ENCODE results near the gene XIRP1. TPM values are rescaled to one million over a fixed set of nuclear protein-coding genes. Genes with fewer than 3 reads are reported as not detected.

Gene XIRP1
- total and polyA plus RNA-seq, 5 donors, result 152 to 453 (median 195) TPM

DNA sequence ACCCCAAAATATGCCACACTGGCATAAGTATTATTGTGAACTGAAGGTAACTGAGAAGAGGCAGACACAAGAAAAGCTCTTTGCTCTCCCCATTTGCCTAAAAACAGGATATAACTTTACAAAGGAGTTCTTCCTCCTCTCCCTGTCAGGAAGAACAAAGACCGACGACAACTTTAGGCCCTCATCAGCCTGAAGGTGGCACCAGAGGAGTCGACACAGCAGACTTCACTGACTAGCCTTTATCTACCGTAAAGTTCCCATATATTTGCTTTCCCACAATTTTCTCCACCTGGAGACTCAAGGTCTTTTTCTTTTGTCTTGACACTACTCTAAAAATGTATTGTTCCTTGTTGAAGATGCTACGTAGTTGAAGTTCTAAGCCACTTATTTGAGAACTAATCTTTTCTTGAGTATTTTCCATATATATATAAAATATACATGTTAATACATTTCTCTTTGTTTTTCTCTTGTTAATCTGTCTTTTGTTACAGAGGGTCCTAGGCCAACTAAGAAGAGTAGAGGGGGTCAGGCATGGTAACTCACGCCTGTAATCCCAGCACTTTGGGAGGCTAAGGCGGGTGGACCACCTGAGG is 16.2 kb upstream of the XIRP1 start:
- H3K4me3 ChIP-seq (ENCODE audit: low read length), result no peak overlapping the region
- H3K27me3 ChIP-seq (ENCODE audit: control insufficient read depth, insufficient read depth), result no peaks in the 10 kb centered on the region
- ATAC-seq (peak; percentile 83 to 87), DNase-seq (peak; percentile 42 to 78 (median 63))
- WGBS, result 36% methylated on average over 7 of the region's 7 CpGs
- no peaks in the 10 kb centered on the region for H3K4me1 ChIP-seq (ENCODE audit: control insufficient read depth, insufficient read depth, low read length)
- intact Hi-C loops (cut with DNase I), result loop anchor here (2.0 to 5.0 kb wide), 2 partner anchors 52 to 79 kb away; no protein-coding TSS in a partner anchor
- no peaks in the 10 kb centered on the region for H3K9me3 ChIP-seq (ENCODE audit: control insufficient read depth, low read length)
- no peak overlapping the region for H3K27ac ChIP-seq (ENCODE audit: low read length)

DNA sequence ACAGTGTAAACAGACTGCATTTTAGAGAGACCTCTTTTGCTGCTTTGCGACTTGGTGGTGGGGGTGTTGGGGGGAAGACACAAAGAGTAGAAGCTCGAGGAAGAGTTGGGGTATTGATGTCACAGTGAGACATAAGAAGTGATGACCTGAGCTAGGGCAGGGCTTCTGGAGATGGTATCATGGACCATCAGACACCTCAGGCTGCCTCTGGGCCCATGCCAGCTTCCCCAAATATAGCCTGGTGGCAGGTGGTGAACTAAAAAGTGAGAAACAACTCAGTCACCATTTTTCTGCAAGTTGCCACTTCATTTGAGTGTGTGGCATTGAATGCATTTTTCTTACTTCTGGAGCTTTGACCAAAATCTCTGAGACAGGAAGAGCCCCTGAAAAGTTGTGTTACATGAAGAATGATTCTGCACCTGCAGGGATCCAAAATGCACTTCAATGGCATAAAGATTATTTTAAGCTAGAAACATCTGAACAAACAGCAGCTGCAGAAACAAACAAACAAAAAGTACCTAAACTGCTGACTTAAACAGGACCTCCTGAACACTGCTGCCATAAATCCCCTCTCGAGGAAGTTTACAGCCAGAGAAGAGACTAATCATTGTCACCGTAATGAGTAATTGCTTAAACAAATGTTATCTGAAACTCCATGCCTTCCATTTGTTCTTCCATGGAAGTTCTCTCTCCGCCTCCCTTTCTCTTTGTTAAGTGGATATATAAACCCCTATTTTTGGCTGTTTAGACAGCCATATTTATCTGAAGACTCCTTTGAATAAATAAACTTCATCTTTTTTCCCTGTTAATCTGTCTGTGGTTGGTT is 15.2 kb upstream of the XIRP1 start:
- WGBS, result 66% methylated on average over 5 of the region's 5 CpGs

DNA sequence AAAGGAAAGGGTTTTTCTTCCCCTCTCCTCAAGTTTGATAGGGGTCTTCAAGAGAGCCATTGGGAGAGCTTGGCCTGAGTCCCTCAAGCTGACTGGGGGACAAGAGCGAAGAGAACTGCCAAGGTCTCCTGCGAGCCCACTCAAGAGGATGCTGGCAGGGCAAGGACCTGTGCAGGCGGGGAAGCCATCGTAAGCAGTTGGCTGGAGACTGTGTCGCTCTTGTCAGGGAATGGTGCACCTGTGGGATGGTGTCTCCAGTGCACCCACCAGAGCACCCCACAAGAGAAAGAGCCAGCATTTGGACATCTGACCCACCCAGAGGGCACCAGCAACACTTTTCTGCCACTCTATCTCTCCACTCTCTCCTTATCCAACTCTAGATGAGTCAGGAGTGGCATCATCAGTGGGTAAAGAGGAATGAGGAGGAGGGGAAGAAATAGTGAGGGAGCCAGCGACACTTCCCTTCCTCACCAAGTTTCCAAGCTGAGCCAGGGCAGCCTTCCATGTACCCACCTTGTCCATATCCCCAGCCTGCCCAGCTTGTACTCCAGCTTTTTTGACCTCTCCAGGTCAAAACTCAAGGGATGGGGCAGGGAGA is 13.6 kb upstream of the XIRP1 start:
- Histone ChIP-seq H3K9me3 (ENCODE audit: control insufficient read depth, low read length) (no peaks in the 10 kb centered on the region), H3K4me3 (ENCODE audit: low read length) (no peak overlapping the region), H3K27me3 (ENCODE audit: control insufficient read depth, insufficient read depth) (no peaks in the 10 kb centered on the region), H3K27ac (ENCODE audit: low read length) (no peak overlapping the region), H3K4me1 (ENCODE audit: control insufficient read depth, insufficient read depth, low read length) (no peaks in the 10 kb centered on the region)
- DNase-seq, result no peak
- 95% methylated on average over 6 of the region's 6 CpGs for WGBS
- no peak for ATAC-seq
- intact Hi-C loops (cut with DNase I), result loop anchor here (5.0 kb wide), 1 partner anchor 81 kb away; no protein-coding TSS in a partner anchor

More for the DNA sequence above, 15.2 kb upstream of the XIRP1 start:
- Histone ChIP-seq H3K4me1 (ENCODE audit: control insufficient read depth, insufficient read depth, low read length) (no peaks in the 10 kb centered on the region), H3K27me3 (ENCODE audit: control insufficient read depth, insufficient read depth) (no peaks in the 10 kb centered on the region), H3K4me3 (ENCODE audit: low read length) (no peak overlapping the region), H3K27ac (ENCODE audit: low read length) (no peak overlapping the region), H3K9me3 (ENCODE audit: control insufficient read depth, low read length) (no peaks in the 10 kb centered on the region)
- intact Hi-C loops (cut with DNase I), result loop anchor here (2.0 to 5.0 kb wide), 2 partner anchors 53 to 80 kb away; no protein-coding TSS in a partner anchor
- DNase-seq (no peak), ATAC-seq (no peak)

DNA sequence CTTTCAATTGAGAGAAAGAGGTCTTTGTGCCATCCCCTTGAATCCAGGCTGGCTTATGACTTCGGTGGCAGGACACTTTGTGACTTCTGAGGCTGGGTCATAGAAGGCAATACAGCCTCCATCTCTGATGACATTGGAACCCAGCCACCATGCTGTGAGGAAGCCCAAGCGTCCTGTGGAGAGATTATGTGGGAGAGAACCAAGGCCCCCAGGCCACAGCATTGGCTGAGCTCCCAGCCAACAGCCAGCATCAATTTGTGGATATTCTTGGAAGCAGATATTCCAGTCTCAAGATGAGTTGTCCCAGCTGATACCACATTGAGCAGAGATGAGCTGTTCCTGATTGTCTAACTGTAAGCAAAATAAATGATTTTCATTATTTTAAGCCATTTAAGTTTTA is 12.7 kb upstream of the XIRP1 start:
- DNase-seq (no peak), ATAC-seq (no peak)
- 64% methylated on average over 2 of the region's 2 CpGs for WGBS
- H3K4me3 ChIP-seq (ENCODE audit: low read length), result no peak overlapping the region
- no peaks in the 10 kb centered on the region for H3K9me3 ChIP-seq (ENCODE audit: control insufficient read depth, low read length)
- H3K27me3 ChIP-seq (ENCODE audit: control insufficient read depth, insufficient read depth), result no peaks in the 10 kb centered on the region
- no peaks in the 10 kb centered on the region for H3K4me1 ChIP-seq (ENCODE audit: control insufficient read depth, insufficient read depth, low read length)
- intact Hi-C loops (cut with DNase I), result loop anchor here (5.0 kb wide), 1 partner anchor 82 kb away; no protein-coding TSS in a partner anchor
- H3K27ac ChIP-seq (ENCODE audit: low read length), result no peak overlapping the region

DNA sequence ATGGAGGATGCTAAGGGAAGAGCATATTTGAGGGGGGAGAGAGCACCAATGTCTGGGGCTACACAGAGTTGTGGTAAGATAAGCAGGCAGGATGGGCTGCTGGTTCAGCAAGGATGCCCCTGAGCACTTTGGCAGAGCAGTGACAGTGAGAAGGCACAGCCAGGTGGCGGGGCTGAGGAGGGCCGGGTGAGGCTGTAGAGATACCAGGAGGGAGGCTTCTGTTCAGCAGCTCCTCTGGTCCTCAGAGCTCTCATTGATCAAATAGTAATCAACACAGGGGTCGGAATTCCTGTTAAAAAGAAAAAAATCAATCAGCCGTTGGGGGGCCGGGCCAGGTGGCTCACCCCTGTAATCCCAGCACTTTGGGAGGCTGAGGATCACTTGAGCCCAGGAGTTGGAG is 11.5 kb upstream of the XIRP1 start:
- intact Hi-C loops (cut with DNase I), result no loop called here
- Histone ChIP-seq H3K9me3 (ENCODE audit: control insufficient read depth, low read length) (no peaks in the 10 kb centered on the region), H3K4me3 (ENCODE audit: low read length) (no peak overlapping the region), H3K27me3 (ENCODE audit: control insufficient read depth, insufficient read depth) (no peaks in the 10 kb centered on the region), H3K4me1 (ENCODE audit: control insufficient read depth, insufficient read depth, low read length) (no peaks in the 10 kb centered on the region), H3K27ac (ENCODE audit: low read length) (no peak overlapping the region)
- WGBS, result 86% methylated on average over 5 of the region's 5 CpGs
- no peak for DNase-seq
- ATAC-seq, result no peak

DNA sequence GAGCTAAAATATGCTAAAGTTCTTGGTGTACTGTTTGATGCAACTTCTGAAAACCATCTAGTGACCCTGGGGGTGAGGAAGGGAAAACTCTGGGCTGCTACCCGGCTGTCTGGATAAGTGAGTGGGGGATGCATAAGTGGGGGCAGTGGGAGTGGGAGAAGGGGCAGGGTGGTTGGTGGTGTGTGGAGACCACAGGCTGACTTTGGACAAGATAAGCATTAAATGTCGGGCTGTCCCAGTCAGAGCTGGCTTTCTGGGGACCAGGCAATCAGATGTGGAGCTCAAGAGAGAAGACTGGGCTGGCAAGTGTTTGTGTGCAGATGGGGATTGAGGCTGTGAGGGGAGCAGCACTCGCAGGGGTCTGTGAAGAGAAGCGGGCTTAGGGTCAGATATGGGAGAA is 11.0 kb upstream of the XIRP1 start:
- ATAC-seq (no peak), DNase-seq (no peak)
- no peaks in the 10 kb centered on the region for H3K27me3 ChIP-seq (ENCODE audit: control insufficient read depth, insufficient read depth)
- H3K9me3 ChIP-seq (ENCODE audit: control insufficient read depth, low read length), result no peaks in the 10 kb centered on the region
- intact Hi-C loops (cut with DNase I), result no loop called here
- 71% methylated on average over 4 of the region's 4 CpGs for WGBS
- no peak overlapping the region for H3K4me3 ChIP-seq (ENCODE audit: low read length)
- H3K4me1 ChIP-seq (ENCODE audit: control insufficient read depth, insufficient read depth, low read length), result no peaks in the 10 kb centered on the region
- H3K27ac ChIP-seq (ENCODE audit: low read length), result no peak overlapping the region

DNA sequence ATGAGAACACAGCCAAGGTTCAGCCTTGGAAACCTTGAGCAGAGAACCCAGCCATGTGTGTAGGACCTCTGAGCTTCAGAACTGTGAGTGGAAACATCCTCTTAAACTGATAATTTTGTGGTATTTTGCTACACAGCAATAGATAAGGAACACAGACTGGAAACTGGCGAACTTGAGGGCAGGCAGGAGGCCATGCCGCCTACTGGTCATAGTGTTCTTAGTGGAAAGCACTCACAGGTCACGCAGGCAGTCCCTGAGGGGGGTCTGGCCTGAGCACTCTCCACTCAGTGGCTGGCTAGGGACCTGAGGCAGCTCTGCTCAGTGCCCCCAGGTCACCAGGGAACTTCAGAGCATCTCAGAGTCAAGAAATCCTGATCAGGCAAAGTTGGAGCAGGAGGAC is 9.7 kb upstream of the XIRP1 start:
- intact Hi-C loops (cut with DNase I), result no loop called here
- Histone ChIP-seq H3K27me3 (ENCODE audit: control insufficient read depth, insufficient read depth) (no peaks in the 10 kb centered on the region), H3K4me3 (ENCODE audit: low read length) (no peak overlapping the region), H3K4me1 (ENCODE audit: control insufficient read depth, insufficient read depth, low read length) (no peaks in the 10 kb centered on the region), H3K27ac (ENCODE audit: low read length) (no peak overlapping the region), H3K9me3 (ENCODE audit: control insufficient read depth, low read length) (no peaks in the 10 kb centered on the region)
- ATAC-seq (peak; percentile 58 to 89), DNase-seq (peak in 1 of 3 donors; percentile 67)
- 64% methylated on average over 3 of the region's 3 CpGs for WGBS

DNA sequence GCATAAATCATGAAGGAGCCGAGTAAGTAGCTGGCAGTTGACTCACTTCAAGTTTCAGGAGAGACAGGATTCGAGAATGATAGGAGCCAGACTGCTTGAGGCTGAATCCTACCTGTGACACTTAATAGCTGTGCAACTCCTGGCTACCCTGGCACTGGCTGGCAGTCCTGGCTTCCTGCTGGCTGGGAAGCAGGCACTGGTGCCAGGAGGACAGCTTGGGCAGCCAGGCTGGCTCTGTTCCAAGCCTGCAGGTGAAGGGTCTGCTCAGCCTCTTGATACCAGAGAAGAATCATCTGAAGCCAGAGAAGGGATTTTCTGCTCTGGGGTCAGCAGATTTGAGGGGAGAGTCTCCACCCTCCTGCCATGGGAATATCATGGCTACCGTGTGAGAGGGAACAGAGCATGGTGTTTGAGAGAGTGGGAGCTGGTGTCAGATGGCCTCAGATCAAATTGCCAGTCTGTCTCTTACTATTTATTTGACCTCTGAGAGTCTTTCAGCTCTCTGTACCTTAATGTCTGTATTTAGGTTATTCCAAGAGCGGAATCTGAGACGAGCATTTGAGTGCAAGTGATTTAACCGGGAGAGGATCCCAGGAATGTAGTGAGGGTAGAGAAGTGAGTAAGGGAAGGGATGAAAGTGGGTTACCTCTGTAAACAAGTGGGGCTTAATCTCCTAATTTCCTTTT is 4.4 kb upstream of the XIRP1 start:
- intact Hi-C loops (cut with DNase I), result no loop called here

DNA sequence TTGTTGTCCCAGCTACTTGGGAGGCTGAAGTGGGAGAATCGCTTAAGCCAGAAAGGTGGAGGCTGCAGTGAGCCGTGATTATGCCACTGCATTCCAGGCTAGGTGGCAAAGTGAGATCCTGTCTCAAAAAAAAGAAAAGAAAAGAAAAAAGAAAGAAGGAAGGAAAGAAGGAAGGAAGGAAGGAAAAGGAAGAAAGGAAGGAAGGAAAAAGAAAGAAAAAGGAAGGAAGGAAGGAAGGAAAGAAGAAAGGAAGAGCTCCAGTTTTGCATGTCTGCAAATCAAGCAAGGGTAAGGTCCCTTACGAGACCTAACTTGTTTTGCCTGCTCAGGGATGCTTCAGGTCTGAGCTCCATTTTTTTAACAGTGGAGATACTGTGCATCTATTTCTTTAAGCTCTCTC is 3.6 kb upstream of the XIRP1 start:
- Histone ChIP-seq H3K27ac (ENCODE audit: low read length) (no peak overlapping the region), H3K4me3 (ENCODE audit: low read length) (no peak overlapping the region), H3K27me3 (ENCODE audit: control insufficient read depth, insufficient read depth) (no peaks in the 10 kb centered on the region), H3K4me1 (ENCODE audit: control insufficient read depth, insufficient read depth, low read length) (peaks cover 2% of the 10 kb centered on the region), H3K9me3 (ENCODE audit: control insufficient read depth, low read length) (no peaks in the 10 kb centered on the region)
- ATAC-seq, result no peak
- 83% methylated on average over 3 of the region's 3 CpGs for WGBS
- DNase-seq, result no peak
- intact Hi-C loops (cut with DNase I), result no loop called here

More for the DNA sequence above, 4.4 kb upstream of the XIRP1 start:
- Histone ChIP-seq H3K27ac (ENCODE audit: low read length) (peak overlapping the region; percentile 65), H3K4me3 (ENCODE audit: low read length) (no peak overlapping the region), H3K9me3 (ENCODE audit: control insufficient read depth, low read length) (no peaks in the 10 kb centered on the region), H3K27me3 (ENCODE audit: control insufficient read depth, insufficient read depth) (no peaks in the 10 kb centered on the region), H3K4me1 (ENCODE audit: control insufficient read depth, insufficient read depth, low read length) (peaks cover 2% of the 10 kb centered on the region)
- ATAC-seq (no peak), DNase-seq (peak in 1 of 3 donors; percentile 53)
- WGBS, result 33% methylated on average over 6 of the region's 6 CpGs

DNA sequence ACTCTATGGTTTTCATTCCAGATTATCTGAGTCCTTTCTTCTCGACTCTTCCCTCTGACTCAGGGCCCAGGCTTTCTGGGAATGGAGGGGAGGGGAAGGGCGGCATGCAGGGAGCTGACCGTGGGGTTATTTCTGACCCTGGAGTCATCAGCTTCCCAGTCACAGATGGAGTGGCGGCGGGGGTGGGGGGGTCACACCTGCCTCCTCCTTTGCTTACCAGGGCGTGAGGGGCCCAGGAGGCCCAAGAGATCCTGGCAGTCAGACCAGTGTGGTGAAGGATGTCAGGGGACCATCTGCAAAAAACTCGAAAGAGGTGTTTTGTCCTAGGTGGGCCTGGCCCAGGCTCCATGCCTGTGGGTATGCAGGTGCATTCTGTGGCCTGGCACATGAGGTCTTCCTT is 996 bp upstream of the XIRP1 start:
- peaks cover 2% of the 10 kb centered on the region for H3K4me1 ChIP-seq (ENCODE audit: control insufficient read depth, insufficient read depth, low read length)

More for the DNA sequence above, 996 bp upstream of the XIRP1 start:
- ATAC-seq (peak in 1 of 2 donors; percentile 26), DNase-seq (peak in 1 of 3 donors; percentile 10)
- Histone ChIP-seq H3K9me3 (ENCODE audit: control insufficient read depth, low read length) (no peaks in the 10 kb centered on the region), H3K27me3 (ENCODE audit: control insufficient read depth, insufficient read depth) (no peaks in the 10 kb centered on the region), H3K27ac (ENCODE audit: low read length) (peak overlapping the region; percentile 95), H3K4me3 (ENCODE audit: low read length) (no peak overlapping the region)
- 68% methylated on average over 7 of the region's 7 CpGs for WGBS
- intact Hi-C loops (cut with DNase I), result loop anchor here in 1 of 4 donors (5.0 kb wide), 1 partner anchor 94 kb away; no protein-coding TSS in a partner anchor
